Neural cell (in vitro differentiated cells): Measurements from ENCODE around the gene WDR82.

Source experiments
- CTCF ChIP-seq: fragments of 450-650 bp; IDR thresholded peaks from 2 replicates; pipeline ENCODE4 v1.5.1; 2014; ENCODE audit warnings: antibody characterized with exemption, mild to moderate bottlenecking, moderate library complexity; ENCODE audit not compliant: poor library complexity, severe bottlenecking
- EP300 ChIP-seq: fragments of 450-650 bp; conservative IDR thresholded peaks from 2 replicates; pipeline ENCODE4 v1.6.1; 2014; ENCODE audit warnings: antibody characterized with exemption, mild to moderate bottlenecking, moderate library complexity; ENCODE audit not compliant: poor library complexity, severe bottlenecking
- EZH2 ChIP-seq: fragments of 200-600, 300-800 bp; shearing (Covaris generic), sonication (generic); IDR thresholded peaks from 2 replicates; pipeline ENCODE4 v1.6.1; 2014; ENCODE audit warnings: antibody characterized with exemption, low read length, borderline replicate concordance, mild to moderate bottlenecking; ENCODE audit not compliant: insufficient read depth, poor library complexity, severe bottlenecking
- MXI1 ChIP-seq: fragments of 450-650 bp; conservative IDR thresholded peaks from 2 replicates; pipeline ENCODE4 v1.6.1; 2014; ENCODE audit warnings: antibody characterized with exemption, mild to moderate bottlenecking; ENCODE audit not compliant: poor library complexity, severe bottlenecking
- POLR2AphosphoS5 ChIP-seq: IDR thresholded peaks from 2 replicates; pipeline ENCODE4 v1.6.1; 2012
- RAD21 ChIP-seq: fragments of 450-650 bp; conservative IDR thresholded peaks from 2 replicates; pipeline ENCODE4 v1.6.1; 2014; ENCODE audit warnings: antibody characterized with exemption, mild to moderate bottlenecking, moderate library complexity
- SMC3 ChIP-seq: fragments of 450-650 bp; conservative IDR thresholded peaks from 2 replicates; pipeline ENCODE4 v1.6.1; 2014; ENCODE audit warnings: antibody characterized with exemption, mild to moderate bottlenecking, moderate library complexity; ENCODE audit not compliant: poor library complexity
- TAF1 ChIP-seq: IDR thresholded peaks from 2 replicates; pipeline ENCODE4 v1.6.1; 2012; ENCODE audit warnings: low read depth
- TF ChIP-seq, protein P1 (sequence below): IDR thresholded peaks from 2 replicates; pipeline ENCODE4 v1.6.1; 2012; ENCODE audit warnings: borderline replicate concordance

- TF ChIP-seq EZH2 (no peak), CTCF (no peak), RAD21 (no peak), EP300 (no peak), POLR2AphosphoS5 (no peak), MXI1 (no peak), TAF1 (no peak), SMC3 (no peak)
- TF ChIP-seq, protein P1, sequence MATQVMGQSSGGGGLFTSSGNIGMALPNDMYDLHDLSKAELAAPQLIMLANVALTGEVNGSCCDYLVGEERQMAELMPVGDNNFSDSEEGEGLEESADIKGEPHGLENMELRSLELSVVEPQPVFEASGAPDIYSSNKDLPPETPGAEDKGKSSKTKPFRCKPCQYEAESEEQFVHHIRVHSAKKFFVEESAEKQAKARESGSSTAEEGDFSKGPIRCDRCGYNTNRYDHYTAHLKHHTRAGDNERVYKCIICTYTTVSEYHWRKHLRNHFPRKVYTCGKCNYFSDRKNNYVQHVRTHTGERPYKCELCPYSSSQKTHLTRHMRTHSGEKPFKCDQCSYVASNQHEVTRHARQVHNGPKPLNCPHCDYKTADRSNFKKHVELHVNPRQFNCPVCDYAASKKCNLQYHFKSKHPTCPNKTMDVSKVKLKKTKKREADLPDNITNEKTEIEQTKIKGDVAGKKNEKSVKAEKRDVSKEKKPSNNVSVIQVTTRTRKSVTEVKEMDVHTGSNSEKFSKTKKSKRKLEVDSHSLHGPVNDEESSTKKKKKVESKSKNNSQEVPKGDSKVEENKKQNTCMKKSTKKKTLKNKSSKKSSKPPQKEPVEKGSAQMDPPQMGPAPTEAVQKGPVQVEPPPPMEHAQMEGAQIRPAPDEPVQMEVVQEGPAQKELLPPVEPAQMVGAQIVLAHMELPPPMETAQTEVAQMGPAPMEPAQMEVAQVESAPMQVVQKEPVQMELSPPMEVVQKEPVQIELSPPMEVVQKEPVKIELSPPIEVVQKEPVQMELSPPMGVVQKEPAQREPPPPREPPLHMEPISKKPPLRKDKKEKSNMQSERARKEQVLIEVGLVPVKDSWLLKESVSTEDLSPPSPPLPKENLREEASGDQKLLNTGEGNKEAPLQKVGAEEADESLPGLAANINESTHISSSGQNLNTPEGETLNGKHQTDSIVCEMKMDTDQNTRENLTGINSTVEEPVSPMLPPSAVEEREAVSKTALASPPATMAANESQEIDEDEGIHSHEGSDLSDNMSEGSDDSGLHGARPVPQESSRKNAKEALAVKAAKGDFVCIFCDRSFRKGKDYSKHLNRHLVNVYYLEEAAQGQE, result no peak
Measured at GRCh38 chr3:52325686-52326085, 47.2 kb upstream of the WDR82 start.
